Dendritic cell treated with granulocyte-macrophage colony-stimulating factor and Interleukin-4, amounts not matched to agents 40 ng/mL and 50 ng/mL, for 4 days (primary cell): Measurements from ENCODE around the gene CEP112.

Experiments
- H3K27ac Mint-ChIP-seq: one replicate; pipeline ENCODE4 v1.8.0; 2022; ENCODE audit warnings: mild to moderate bottlenecking, mixed read lengths
- H3K27me3 Mint-ChIP-seq: one replicate; pipeline ENCODE4 v1.8.0; 2022; ENCODE audit warnings: mild to moderate bottlenecking, mixed read lengths
- H3K36me3 Mint-ChIP-seq: one replicate; pipeline ENCODE4 v1.8.0; 2022; ENCODE audit warnings: low read depth, mixed read lengths
- H3K4me1 Mint-ChIP-seq: one replicate; pipeline ENCODE4 v1.8.0; 2022; ENCODE audit warnings: low read depth, mixed read lengths
- H3K4me3 Mint-ChIP-seq: one replicate; pipeline ENCODE4 v1.8.0; 2022; ENCODE audit warnings: mild to moderate bottlenecking, moderate library complexity, mixed read lengths
- H3K9me3 Mint-ChIP-seq: one replicate; pipeline ENCODE4 v1.8.0; 2022; ENCODE audit warnings: mixed read lengths
- intact Hi-C: fragments of 100-400 bp; cut with micrococcal nuclease; formaldehyde crosslinking; loops from one replicate; pipeline ENCODE4 v1.15.0; 2022

CEP112 gene

GRCh38 chr17:65656390-65657250, 535.3 kb downstream of the CEP112 start:
- no peak overlapping the region for H3K4me3 Mint-ChIP-seq
- no peaks in the 10 kb centered on the region for H3K36me3 Mint-ChIP-seq
- H3K4me1 Mint-ChIP-seq = no peaks in the 10 kb centered on the region
- no peak overlapping the region for H3K27ac Mint-ChIP-seq
- intact Hi-C loops = no loop called here
- H3K27me3 Mint-ChIP-seq = no peaks in the 10 kb centered on the region
- H3K9me3 Mint-ChIP-seq = peaks cover 24% of the 10 kb centered on the region

GRCh38 chr17:65655706-65656105, 536.2 kb downstream of the CEP112 start:
- no peak overlapping the region for H3K4me3 Mint-ChIP-seq
- H3K9me3 Mint-ChIP-seq = peaks cover 21% of the 10 kb centered on the region
- H3K36me3 Mint-ChIP-seq = no peaks in the 10 kb centered on the region
- intact Hi-C loops = no loop called here
- no peaks in the 10 kb centered on the region for H3K4me1 Mint-ChIP-seq
- no peak overlapping the region for H3K27ac Mint-ChIP-seq
- no peaks in the 10 kb centered on the region for H3K27me3 Mint-ChIP-seq

GRCh38 chr17:65644545-65644944, 547.4 kb downstream of the CEP112 start:
- H3K9me3 Mint-ChIP-seq = peaks cover 51% of the 10 kb centered on the region
- H3K36me3 Mint-ChIP-seq = no peaks in the 10 kb centered on the region
- no peak overlapping the region for H3K4me3 Mint-ChIP-seq
- no peaks in the 10 kb centered on the region for H3K27me3 Mint-ChIP-seq
- no peak overlapping the region for H3K27ac Mint-ChIP-seq
- H3K4me1 Mint-ChIP-seq = no peaks in the 10 kb centered on the region
- intact Hi-C loops = no loop called here

DNA sequence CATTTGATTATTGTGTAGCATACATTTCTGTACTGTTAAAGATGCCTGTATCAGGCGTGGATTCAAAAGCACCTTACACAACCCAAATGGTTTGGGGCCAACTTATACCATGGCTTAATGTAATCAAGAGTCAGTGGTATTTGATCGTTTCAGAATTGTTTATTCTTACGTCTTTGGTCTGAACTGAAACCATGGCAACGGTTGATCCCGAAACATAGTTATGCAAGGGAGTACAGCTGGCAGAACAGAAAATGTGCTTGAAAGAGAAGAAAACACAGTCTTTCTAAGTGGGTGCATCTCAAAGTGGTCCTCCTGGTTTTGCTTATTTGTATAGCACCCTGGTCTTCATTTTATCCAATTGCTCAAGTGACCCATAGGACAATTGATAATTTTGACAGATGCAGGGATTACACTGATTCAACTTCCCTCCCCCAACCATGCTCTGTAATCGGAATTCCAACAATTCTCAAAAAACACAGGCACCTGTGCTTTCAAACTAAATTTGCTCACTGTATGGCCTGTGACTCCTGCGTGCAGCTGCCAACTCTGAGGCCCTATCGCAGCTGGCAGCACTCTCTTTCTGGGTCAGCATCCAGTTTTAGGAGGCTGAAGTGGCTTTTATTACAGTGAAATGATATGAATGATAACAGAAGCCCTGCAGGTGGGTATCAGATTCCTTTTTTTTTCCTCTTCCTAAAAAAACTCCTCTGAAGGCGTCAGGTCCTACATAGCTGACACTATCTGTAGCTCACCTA, 553.5 kb downstream of the CEP112 start:
- Mint-ChIP-seq H3K9me3 (peaks cover 24% of the 10 kb centered on the region), H3K4me1 (no peaks in the 10 kb centered on the region), H3K36me3 (no peaks in the 10 kb centered on the region), H3K27me3 (no peaks in the 10 kb centered on the region), H3K4me3 (no peak overlapping the region), H3K27ac (no peak overlapping the region)
- intact Hi-C loops = no loop called here

DNA sequence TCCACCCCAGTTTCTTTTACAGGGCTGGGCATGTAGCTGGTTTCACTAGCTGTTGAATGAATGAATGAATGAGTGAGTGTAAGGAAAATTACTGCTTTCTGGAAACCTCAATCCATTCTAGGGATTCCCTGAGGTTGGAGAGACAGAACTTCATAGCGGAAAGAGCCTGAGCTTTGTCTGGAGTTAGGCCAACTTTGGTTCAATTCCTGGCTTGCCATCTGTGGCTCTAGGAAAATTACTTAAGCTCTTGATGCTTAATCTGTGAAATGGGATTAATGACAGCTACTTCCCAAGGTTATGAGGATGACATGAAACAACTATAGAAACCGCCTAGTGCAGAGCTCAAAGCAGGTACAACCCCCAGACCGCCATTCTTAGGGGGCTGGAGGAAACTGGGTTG, 554.1 kb downstream of the CEP112 start:
- no peaks in the 10 kb centered on the region for H3K36me3 Mint-ChIP-seq
- H3K9me3 Mint-ChIP-seq = peaks cover 19% of the 10 kb centered on the region
- no peaks in the 10 kb centered on the region for H3K27me3 Mint-ChIP-seq
- no peak overlapping the region for H3K4me3 Mint-ChIP-seq
- intact Hi-C loops = no loop called here
- H3K27ac Mint-ChIP-seq = no peak overlapping the region
- no peaks in the 10 kb centered on the region for H3K4me1 Mint-ChIP-seq

- Mint-ChIP-seq H3K4me1 (no peaks in the 10 kb centered on the region), H3K27ac (no peak overlapping the region), H3K27me3 (no peaks in the 10 kb centered on the region), H3K4me3 (no peak overlapping the region), H3K9me3 (no peaks in the 10 kb centered on the region), H3K36me3 (no peaks in the 10 kb centered on the region)
- intact Hi-C loops = no loop called here
Measured at GRCh38 chr17:65634533-65634932, 557.4 kb downstream of the CEP112 start.

DNA sequence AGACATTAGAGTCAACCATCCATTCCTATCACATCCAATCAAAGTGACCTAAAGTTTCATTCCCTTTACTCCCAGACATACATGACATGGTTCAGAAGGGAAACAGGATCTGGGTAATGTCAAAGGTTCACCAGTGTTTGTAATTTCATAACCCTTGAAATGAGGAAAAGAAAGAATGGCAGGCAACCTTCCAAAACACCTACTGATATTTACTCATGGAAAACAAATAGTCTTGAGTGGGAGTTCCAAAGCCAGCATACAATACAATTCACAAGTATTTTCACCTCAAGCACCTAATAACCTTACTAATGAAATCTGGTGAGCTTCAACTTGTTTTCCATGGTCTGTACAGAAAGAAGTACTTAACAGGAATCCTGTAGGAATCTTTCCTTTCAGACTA, 557.9 kb downstream of the CEP112 start:
- Mint-ChIP-seq H3K9me3 (no peaks in the 10 kb centered on the region), H3K36me3 (no peaks in the 10 kb centered on the region), H3K4me3 (no peak overlapping the region), H3K27me3 (no peaks in the 10 kb centered on the region), H3K27ac (no peak overlapping the region), H3K4me1 (no peaks in the 10 kb centered on the region)
- intact Hi-C loops = no loop called here

DNA sequence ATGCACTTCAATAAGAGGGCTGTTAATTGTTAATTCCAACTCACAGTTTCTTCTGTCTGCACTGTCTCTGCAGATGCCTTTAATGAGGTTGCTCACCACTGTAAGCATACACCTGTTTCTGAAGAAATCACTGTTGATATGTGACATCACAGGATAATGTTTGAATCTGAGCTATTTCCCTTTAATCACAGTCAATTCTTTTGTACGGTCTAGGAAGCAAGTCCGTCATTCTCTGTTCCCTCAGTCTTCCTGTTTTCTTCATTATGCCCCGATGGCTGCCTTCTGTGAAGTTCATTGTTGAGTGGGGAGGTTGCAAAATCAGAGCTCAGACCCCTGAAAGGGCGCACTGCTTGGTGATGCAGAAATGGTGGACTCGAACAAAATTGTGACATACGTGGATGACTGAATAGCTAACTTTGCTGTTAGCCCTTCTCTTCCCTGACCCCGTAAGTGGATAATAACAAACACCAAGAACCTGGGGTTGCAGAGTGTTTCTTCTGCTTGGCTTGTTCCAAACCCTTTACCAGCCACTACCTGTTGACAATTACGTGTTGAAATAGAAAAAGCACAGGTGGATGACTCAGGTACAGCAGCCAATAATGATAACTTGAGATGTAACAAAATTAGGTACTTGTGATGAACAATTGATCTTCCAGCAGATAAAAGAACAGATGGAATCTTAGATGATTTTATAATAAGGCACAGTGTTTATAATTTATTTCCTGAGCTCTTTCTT, 558.6 kb downstream of the CEP112 start:
- Mint-ChIP-seq H3K4me1 (no peaks in the 10 kb centered on the region), H3K27ac (no peak overlapping the region), H3K4me3 (no peak overlapping the region), H3K9me3 (no peaks in the 10 kb centered on the region), H3K36me3 (no peaks in the 10 kb centered on the region), H3K27me3 (no peaks in the 10 kb centered on the region)
- intact Hi-C loops = no loop called here

DNA sequence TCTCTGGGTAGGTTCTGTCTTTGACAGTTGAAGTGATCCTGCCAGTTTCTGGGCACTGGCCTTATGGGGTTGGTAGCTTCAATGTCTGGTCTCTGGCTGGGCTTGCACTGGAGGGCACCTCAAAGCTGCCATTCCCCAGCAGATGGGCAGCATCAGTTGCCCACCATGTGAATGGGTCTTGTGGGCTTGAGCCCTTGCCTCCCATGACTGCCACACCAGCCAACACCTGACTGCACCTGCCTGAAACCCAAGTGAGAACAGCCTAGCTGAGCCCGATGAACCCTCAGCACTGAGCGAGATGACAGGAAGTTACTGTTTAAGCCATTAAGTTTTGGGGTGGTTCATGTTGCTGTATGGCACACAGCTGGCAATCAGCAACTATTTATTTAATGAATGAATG, 561.4 kb downstream of the CEP112 start:
- Mint-ChIP-seq H3K4me3 (no peak overlapping the region), H3K9me3 (no peaks in the 10 kb centered on the region), H3K36me3 (no peaks in the 10 kb centered on the region), H3K4me1 (no peaks in the 10 kb centered on the region), H3K27ac (no peak overlapping the region), H3K27me3 (no peaks in the 10 kb centered on the region)
- intact Hi-C loops = no loop called here

DNA sequence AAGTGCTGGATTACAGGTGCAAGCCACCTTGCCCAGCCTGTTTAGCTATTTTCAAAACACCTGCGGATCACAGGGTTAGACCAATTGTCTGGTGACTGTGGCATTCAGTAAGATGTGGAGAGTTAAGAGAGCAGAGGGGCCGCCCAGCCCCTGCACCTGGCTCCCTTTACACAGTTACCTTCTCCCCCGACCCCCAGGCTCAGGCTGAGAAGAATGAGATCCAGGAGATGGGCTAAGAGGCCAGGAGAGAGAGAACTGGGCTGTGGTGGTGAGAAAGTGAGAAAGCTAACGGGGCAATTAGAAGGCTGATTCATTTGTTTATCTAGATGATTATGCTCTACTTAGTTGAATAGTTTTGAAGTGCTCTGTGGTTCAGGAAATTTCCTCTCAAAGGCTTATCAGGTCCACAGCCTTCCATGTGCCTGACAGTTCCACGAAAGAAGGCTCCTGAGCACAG, 562.7 kb downstream of the CEP112 start:
- Mint-ChIP-seq H3K27me3 (no peaks in the 10 kb centered on the region), H3K9me3 (no peaks in the 10 kb centered on the region), H3K4me1 (no peaks in the 10 kb centered on the region), H3K36me3 (no peaks in the 10 kb centered on the region), H3K27ac (no peak overlapping the region), H3K4me3 (no peak overlapping the region)
- intact Hi-C loops = no loop called here

- no peak overlapping the region for H3K27ac Mint-ChIP-seq
Measured at GRCh38 chr17:65628644-65629036, 563.3 kb downstream of the CEP112 start.

GRCh38 chr17:65627891-65628643, 563.9 kb downstream of the CEP112 start:
- Mint-ChIP-seq H3K27me3 (no peaks in the 10 kb centered on the region), H3K9me3 (no peaks in the 10 kb centered on the region), H3K36me3 (no peaks in the 10 kb centered on the region), H3K4me3 (no peak overlapping the region), H3K27ac (no peak overlapping the region), H3K4me1 (no peaks in the 10 kb centered on the region)
- intact Hi-C loops = no loop called here

More at GRCh38 chr17:65628644-65629036, 563.3 kb downstream of the CEP112 start:
- Mint-ChIP-seq H3K9me3 (no peaks in the 10 kb centered on the region), H3K4me3 (no peak overlapping the region), H3K4me1 (no peaks in the 10 kb centered on the region), H3K36me3 (no peaks in the 10 kb centered on the region), H3K27me3 (no peaks in the 10 kb centered on the region)
- intact Hi-C loops = no loop called here

GRCh38 chr17:65627108-65627507, 564.8 kb downstream of the CEP112 start:
- H3K27ac Mint-ChIP-seq = no peak overlapping the region
- no peaks in the 10 kb centered on the region for H3K4me1 Mint-ChIP-seq
- intact Hi-C loops = no loop called here
- H3K36me3 Mint-ChIP-seq = no peaks in the 10 kb centered on the region
- H3K27me3 Mint-ChIP-seq = no peaks in the 10 kb centered on the region
- H3K9me3 Mint-ChIP-seq = no peaks in the 10 kb centered on the region
- no peak overlapping the region for H3K4me3 Mint-ChIP-seq
